ENCODE measurements around the gene LRG1.

DNA sequence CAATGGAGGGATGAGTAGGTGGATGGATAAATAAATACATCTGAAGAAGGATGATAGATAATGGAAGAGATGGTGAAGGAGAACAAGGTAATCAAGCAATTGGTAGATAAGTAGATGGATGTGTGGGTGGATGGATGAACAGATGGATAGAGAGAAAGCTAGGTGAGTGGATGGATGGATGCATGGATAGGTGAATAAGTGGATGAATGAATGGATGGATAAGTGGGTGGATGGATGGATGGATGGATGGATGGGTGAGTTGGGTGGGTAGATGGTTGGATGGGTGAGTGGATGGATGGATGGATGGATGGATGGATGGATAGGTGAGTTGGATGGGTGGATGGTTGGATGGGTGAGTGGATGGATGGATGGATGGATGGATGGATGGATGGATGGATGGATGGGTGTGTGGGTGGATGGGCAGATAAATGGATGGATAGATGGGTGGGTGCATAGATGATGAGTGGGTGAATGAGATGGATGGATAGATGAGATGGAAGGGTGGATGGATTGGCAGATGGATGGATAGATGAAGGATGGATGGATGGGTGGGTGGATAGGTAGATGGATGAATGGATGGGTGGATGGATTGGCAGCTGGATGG lies 13.4 kb upstream of the LRG1 start:
- TF ChIP-seq, protein P1, sequence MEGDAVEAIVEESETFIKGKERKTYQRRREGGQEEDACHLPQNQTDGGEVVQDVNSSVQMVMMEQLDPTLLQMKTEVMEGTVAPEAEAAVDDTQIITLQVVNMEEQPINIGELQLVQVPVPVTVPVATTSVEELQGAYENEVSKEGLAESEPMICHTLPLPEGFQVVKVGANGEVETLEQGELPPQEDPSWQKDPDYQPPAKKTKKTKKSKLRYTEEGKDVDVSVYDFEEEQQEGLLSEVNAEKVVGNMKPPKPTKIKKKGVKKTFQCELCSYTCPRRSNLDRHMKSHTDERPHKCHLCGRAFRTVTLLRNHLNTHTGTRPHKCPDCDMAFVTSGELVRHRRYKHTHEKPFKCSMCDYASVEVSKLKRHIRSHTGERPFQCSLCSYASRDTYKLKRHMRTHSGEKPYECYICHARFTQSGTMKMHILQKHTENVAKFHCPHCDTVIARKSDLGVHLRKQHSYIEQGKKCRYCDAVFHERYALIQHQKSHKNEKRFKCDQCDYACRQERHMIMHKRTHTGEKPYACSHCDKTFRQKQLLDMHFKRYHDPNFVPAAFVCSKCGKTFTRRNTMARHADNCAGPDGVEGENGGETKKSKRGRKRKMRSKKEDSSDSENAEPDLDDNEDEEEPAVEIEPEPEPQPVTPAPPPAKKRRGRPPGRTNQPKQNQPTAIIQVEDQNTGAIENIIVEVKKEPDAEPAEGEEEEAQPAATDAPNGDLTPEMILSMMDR (IDR thresholded peaks at IDR 0.05) = no peak
- TF ChIP-seq POLR2A (IDR thresholded peaks at IDR 0.05) = no peak
- TF ChIP-seq EP300 (IDR thresholded peaks at IDR 0.05) = no peak
- TF ChIP-seq POLR2AphosphoS5 (IDR thresholded peaks at IDR 0.05) = no peak
